HEK293T (cell line): Measurements from ENCODE around the gene LHX3.

Experiments used
- ARNT ChIP-seq: fragments of 450-650 bp; IDR thresholded peaks from 2 replicates; pipeline ENCODE4 v1.6.1; 2017; ENCODE audit warnings: mild to moderate bottlenecking
- BHLHE40 ChIP-seq: fragments of 450-650 bp; IDR thresholded peaks from 2 replicates; pipeline ENCODE4 v1.6.1; 2016; ENCODE audit warnings: mild to moderate bottlenecking, moderate library complexity, borderline replicate concordance
- CTBP1 ChIP-seq: fragments of 450-650 bp; IDR thresholded peaks from 2 replicates; pipeline ENCODE4 v1.6.1; 2016; ENCODE audit warnings: borderline replicate concordance
- FOXA1 ChIP-seq: fragments of 450-650 bp; IDR thresholded peaks from 2 replicates; pipeline ENCODE4 v1.6.1; 2016; ENCODE audit warnings: mild to moderate bottlenecking
- FOXK2 ChIP-seq: fragments of 450-650 bp; IDR thresholded peaks from 2 replicates; pipeline ENCODE4 v1.6.1; 2016; ENCODE audit warnings: mild to moderate bottlenecking
- FOXM1 ChIP-seq: fragments of 450-650 bp; IDR thresholded peaks from 2 replicates; pipeline ENCODE4 v1.6.1; 2017; ENCODE audit warnings: mild to moderate bottlenecking, borderline replicate concordance
- HDGF ChIP-seq: fragments of 450-650 bp; IDR thresholded peaks from 2 replicates; pipeline ENCODE4 v1.6.1; 2017; ENCODE audit warnings: antibody characterized with exemption, borderline replicate concordance
- L3MBTL2 ChIP-seq: fragments of 450-650 bp; conservative IDR thresholded peaks from 2 replicates; pipeline ENCODE4 v1.6.1; 2016; ENCODE audit warnings: mild to moderate bottlenecking
- LEF1 ChIP-seq: fragments of 450-650 bp; IDR thresholded peaks from 2 replicates; pipeline ENCODE4 v1.6.1; 2017; ENCODE audit warnings: mild to moderate bottlenecking, borderline replicate concordance
- SP1 ChIP-seq: fragments of 450-650 bp; IDR thresholded peaks from 2 replicates; pipeline ENCODE4 v1.6.1; 2017
- SUZ12 ChIP-seq: fragments of 450-650 bp; IDR thresholded peaks from 2 replicates; pipeline ENCODE4 v1.6.1; 2016; ENCODE audit warnings: mild to moderate bottlenecking
- TARDBP ChIP-seq: fragments of 450-650 bp; IDR thresholded peaks from 2 replicates; pipeline ENCODE4 v1.6.1; 2016

- TF ChIP-seq FOXA1 (no peak), SUZ12 (no peak), LEF1 (no peak), FOXK2 (no peak), BHLHE40 (no peak), CTBP1 (no peak), TARDBP (no peak), SP1 (no peak), L3MBTL2 (no peak), HDGF (no peak), ARNT (no peak), FOXM1 (no peak)
These were observed 29.7 kb upstream of the LHX3 start for GRCh38 chr9:136234597-136234996.
